Thymus (tissue), 11 donors: ENCODE results near the gene SLC35E1. TPM values are rescaled to one million over a fixed set of nuclear protein-coding genes. Genes with fewer than 3 reads are reported as not detected.

Experiments
- DNase-seq, 9 donors: peaks; one replicate each; pipeline ENCODE4 v3.0.0-alpha.2; 2013; ENCODE audit warnings: low spot score in 9 of 9, low read depth in 6 of 9, missing footprints in 1 of 9
- H3K27ac ChIP-seq, 2 donors: one replicate each; pipeline ENCODE4 v1.5.1; 2013; ENCODE audit warnings: control low read depth in 1 of 2, low read depth in 1 of 2, low read length in 1 of 2, mild to moderate bottlenecking in 1 of 2, moderate library complexity in 1 of 2
- H3K27me3 ChIP-seq, 2 donors: one replicate each; pipeline ENCODE4 v1.5.1; 2013; ENCODE audit warnings: low read length in 1 of 2; ENCODE audit not compliant: control insufficient read depth in 2 of 2, insufficient read depth in 1 of 2
- H3K36me3 ChIP-seq, 2 donors: one replicate each; pipeline ENCODE4 v1.5.1; 2013; ENCODE audit warnings: low read length in 1 of 2, mild to moderate bottlenecking in 1 of 2, moderate library complexity in 1 of 2; ENCODE audit not compliant: control insufficient read depth in 2 of 2, insufficient read depth in 2 of 2
- H3K4me1 ChIP-seq, 2 donors: one replicate each; pipeline ENCODE4 v1.5.1; 2013; ENCODE audit warnings: low read length in 2 of 2; ENCODE audit not compliant: control insufficient read depth in 2 of 2, insufficient read depth in 2 of 2
- H3K4me3 ChIP-seq, 2 donors: one replicate each; pipeline ENCODE4 v1.5.1; 2013; ENCODE audit warnings: low read length in 2 of 2, control low read depth in 1 of 2, mild to moderate bottlenecking in 1 of 2
- H3K9me3 ChIP-seq, 2 donors: one replicate each; pipeline ENCODE4 v1.5.1; 2013; ENCODE audit warnings: low read length in 1 of 2, mild to moderate bottlenecking in 1 of 2; ENCODE audit not compliant: control insufficient read depth in 2 of 2, insufficient read depth in 1 of 2
- WGBS: extraction: QIAGEN DNeasy Blood & Tissue Kit; methylation state at CpG from one replicate; pipeline ENCODE4 v1.1.7; 2013; 5-methylcytosine and 5-hydroxymethylcytosine counted together
- polyA plus RNA-seq: library from polyadenylated mRNA; stranded (reverse); fragments of 200-250 nt; gene quantifications from one replicate; pipeline ENCODE4 v1.2.3, GENCODE V29; 2013
- total RNA-seq: library from RNA; stranded (reverse); fragments of 120-200 nt; gene quantifications from one replicate; pipeline ENCODE4 v1.2.4, GENCODE V29; 2013
- donor health status: healthy.

The SLC35E1 gene
- total and polyA plus RNA-seq, 2 donors = 13.1 to 31.3 TPM

DNA sequence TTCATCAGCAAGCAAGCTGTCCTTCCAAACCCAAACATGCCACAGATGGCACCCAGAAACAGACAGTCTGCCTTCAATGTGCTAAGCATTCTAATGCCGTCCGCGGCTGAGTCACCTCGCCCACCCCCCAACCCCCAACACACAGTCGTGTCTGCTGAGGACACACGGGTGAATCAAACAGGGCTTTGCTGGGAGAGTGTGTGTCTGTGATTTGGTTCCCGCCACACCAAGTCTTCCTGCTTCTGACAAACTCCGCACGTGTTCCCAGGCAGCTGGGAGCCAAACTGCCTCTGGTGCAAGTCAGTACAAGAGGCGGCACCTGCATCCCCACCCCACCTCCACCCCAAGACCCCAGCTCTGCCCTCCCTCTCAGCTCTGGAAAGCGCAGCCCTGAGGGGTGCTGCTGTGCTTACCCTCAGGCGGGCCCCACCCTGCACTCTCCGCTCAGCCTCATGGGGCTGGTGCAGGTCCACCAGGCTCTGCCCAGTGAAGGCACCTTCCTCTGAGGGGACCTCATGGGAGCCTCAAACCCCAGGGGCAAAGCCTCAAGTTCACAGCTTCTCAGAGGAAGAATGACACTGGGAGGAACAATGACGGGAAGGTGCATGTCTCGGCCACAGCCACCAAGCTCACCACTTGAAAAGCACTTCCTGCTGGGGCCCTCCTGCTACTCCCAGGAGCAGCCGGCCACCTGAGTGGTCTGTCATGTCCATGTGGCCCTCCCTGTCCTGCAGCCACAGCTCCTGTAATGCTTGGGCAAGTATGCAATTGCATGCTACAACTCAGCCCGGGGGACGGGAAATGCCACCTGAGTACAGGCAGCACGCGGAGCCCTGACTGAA lies 15.0 kb upstream of the SLC35E1 start:
- Histone ChIP-seq H3K4me3 (peak overlapping the region; percentile 6 to 11), H3K4me1 (peaks cover 49 to 82% of the 10 kb centered on the region in 2 donors), H3K9me3 (no peaks in the 10 kb centered on the region), H3K27me3 (no peaks in the 10 kb centered on the region), H3K36me3 (peaks cover 0 to 5% of the 10 kb centered on the region in 2 donors), H3K27ac (peak overlapping the region; percentile 60 to 89)
- WGBS = 7% methylated on average over 20 of the region's 20 CpGs
- DNase-seq = peak in 6 of 9 donors; percentile 36 to 84 (median 54)

DNA sequence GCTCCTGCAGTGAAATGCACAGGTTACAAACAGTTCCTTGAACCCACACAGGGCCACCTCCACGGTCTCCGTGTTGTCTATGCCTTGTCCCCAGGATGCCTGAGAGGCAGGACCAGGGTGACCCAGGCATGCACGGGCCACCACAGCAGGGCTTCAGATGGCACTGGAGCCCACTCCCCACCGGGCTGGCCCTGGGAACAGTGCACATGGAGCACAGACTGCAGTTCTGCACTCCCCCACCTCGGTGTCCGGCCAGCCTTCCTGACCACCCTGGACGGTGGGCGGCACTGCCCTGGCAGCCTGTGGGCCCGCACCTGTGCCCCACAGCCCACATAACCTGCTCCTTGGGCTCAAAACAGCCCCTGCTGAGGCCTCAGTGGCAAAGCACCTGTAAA lies 14.3 kb upstream of the SLC35E1 start:
- peak overlapping the region; percentile 26 to 89 for H3K27ac ChIP-seq
- 82% methylated on average over 9 of the region's 9 CpGs for WGBS
- no peak overlapping the region for H3K4me3 ChIP-seq

DNA sequence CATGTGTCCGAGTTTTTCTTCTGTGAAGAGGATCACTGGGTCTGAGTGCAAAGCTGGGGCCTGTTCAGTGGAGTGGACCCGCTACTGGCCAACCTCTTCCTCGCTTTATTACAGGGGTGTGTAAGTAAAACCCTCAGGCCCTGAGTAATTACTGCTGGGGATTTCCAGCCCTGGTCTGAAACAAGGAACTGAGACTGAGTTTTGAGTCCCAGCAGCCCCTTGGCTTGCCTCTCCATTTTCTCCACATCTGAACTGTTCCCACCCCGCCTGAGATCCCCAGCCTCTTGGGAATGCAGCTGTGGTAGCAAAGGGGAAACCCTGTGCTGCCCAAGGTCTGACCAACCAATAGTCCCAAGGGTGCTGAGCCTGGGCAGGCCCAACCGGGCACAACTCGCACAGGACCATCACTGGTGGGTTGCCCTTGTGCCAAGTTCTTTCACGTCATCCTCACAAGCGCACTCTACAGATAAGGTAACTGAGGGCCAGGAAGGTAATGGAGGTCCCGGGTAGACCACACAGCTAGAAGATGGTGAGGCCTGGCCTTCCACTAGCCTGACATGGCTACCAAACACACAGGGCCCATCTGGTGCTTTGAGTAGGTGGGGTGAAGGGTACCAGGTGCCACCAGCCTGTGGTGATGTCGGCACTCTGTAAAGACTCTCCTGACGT lies 13.7 kb upstream of the SLC35E1 start:
- no peaks in the 10 kb centered on the region for H3K9me3 ChIP-seq
- WGBS = 84% methylated on average over 11 of the region's 11 CpGs
- H3K36me3 ChIP-seq = peaks cover 4 to 8% of the 10 kb centered on the region in 2 donors
- H3K4me1 ChIP-seq = peaks cover 49 to 76% of the 10 kb centered on the region in 2 donors
- H3K27ac ChIP-seq = peak overlapping the region; percentile 82 to 89
- DNase-seq = peak in 1 of 9 donors; percentile 50
- no peak overlapping the region for H3K4me3 ChIP-seq
- H3K27me3 ChIP-seq = no peaks in the 10 kb centered on the region

More for the DNA sequence above, 14.3 kb upstream of the SLC35E1 start:
- Histone ChIP-seq H3K36me3 (peaks cover 4 to 8% of the 10 kb centered on the region in 2 donors), H3K27me3 (no peaks in the 10 kb centered on the region), H3K4me1 (peaks cover 49 to 76% of the 10 kb centered on the region in 2 donors), H3K9me3 (no peaks in the 10 kb centered on the region)
- DNase-seq = no peak

DNA sequence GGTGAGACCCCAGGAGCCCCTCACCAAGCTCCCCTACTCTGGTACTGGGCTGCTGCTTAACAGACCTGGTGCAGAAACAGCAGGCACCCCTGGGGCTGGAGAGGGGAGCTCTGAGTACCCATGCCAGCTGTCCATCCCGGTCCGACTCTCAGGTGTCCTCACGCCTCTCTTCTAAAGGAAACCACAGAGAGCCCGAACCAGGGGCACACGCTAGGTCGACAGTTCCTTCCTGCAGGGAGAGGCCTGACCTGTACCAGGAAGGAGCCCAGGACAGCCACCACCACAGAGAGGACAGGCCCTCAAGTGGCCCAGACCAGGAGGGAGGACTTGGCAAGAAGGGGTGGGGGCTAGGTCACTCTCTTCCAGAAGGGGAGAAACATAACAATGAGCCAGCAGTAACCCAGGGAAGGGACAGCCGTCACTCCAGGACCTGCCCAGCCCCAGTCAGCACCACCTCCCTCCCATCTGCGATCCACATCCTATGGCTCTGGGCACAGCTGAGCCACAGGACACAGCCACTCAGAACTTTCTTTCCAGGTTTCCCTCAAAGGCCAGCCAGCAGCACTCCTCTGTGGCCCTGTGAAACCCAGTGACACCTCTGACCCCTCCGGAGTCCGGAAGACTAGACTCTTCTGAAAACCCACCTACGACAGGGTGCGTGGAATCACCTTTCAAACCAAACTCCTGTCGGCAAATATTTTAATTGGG lies 13.0 kb upstream of the SLC35E1 start:
- DNase-seq = no peak
- H3K27ac ChIP-seq = peak overlapping the region; percentile 82 to 89
- H3K36me3 ChIP-seq = peaks cover 4 to 8% of the 10 kb centered on the region in 2 donors
- H3K4me3 ChIP-seq = peak overlapping the region in 1 of 2 donors; percentile 37
- H3K9me3 ChIP-seq = no peaks in the 10 kb centered on the region
- peaks cover 49 to 76% of the 10 kb centered on the region in 2 donors for H3K4me1 ChIP-seq
- 81% methylated on average over 13 of the region's 13 CpGs for WGBS
- no peaks in the 10 kb centered on the region for H3K27me3 ChIP-seq

DNA sequence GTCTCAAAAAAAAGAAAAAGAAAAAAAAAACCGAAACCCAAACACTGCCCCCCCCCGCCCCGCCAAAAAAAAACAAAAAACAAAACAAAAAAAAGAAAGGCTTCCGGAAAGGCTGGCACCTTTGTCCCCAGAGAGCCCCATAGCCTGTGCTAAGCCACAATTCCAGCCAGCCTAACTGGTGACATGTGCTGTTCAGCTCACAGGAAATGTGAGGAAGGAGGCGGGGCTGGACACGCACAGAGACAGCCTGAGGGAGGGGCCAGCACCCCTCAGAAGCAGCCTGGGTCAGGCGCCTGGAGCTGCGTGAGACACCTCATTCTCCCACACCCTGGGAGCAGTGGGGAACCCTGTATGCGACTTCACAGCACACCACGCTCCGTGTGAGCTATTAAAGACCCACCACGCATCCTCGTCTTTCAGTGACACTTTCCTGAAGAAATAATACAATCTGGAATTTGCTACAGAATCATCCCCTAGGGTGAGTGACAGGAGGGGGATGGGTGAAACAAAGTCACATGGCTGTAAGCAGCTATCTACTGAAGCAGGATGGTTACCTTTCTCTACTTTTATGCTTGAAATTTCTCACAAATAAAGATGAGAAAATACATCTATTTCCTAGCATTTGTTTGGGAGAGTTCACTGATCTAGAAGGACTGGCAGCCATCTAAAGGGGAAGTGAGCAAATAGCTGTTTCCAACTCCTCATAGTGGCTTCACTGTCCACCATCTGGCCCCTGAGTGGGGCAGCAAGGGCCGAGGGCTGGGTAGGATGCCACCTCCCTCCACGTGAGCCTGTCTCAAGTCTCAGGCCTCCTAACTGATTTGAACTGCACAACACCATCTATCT lies 12.3 kb upstream of the SLC35E1 start:
- Histone ChIP-seq H3K4me3 (peak overlapping the region; percentile 19 to 37), H3K27me3 (no peaks in the 10 kb centered on the region), H3K36me3 (peaks cover 8% of the 10 kb centered on the region in 2 donors), H3K9me3 (no peaks in the 10 kb centered on the region), H3K4me1 (peaks cover 49 to 71% of the 10 kb centered on the region in 2 donors), H3K27ac (peak overlapping the region; percentile 82 to 89)
- WGBS = 5% methylated on average over 15 of the region's 15 CpGs
- DNase-seq = peak; percentile 67 to 92 (median 79)

DNA sequence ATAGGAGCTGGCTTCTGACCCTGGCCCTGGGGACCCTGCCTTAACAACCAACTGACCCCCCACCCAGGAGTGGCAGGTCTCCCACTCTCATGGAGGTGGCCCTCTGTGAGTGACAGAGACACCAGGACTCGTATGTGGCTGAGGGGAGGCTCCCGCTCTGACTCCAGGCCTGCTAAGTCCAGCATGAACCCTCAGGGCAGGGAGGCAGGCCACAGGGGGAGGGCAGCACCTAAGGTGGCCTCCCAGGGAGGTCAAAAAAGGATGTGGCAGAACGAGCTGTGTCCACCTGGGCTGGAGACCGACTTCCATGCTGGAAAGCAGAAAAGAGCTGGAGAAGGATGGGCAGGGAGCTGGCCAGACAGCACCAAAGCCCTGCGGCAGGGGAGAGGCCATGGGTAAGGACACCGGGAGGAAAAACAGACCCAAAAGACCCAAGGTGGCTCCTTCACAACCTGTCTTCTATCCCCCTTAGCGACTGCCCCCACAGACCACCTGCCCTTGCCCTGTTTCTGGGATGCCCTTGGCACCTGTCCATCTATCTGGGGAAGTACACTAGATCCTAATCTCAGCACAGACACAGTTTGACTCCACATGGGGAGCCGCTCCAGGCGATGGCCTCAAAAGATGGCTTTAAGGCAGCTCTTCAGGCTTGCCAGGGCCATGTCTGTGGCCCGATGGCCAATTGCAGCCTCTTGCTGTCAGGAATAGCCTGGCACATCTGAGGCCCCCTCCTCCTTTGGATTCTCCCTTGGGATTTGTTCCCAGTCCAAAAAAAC lies 10.5 kb upstream of the SLC35E1 start:
- Histone ChIP-seq H3K9me3 (no peaks in the 10 kb centered on the region), H3K4me1 (peaks cover 33 to 53% of the 10 kb centered on the region in 2 donors), H3K27me3 (no peaks in the 10 kb centered on the region), H3K36me3 (peaks cover 25% of the 10 kb centered on the region in 2 donors), H3K27ac (no peak overlapping the region), H3K4me3 (no peak overlapping the region)
- 94% methylated on average over 10 of the region's 10 CpGs for WGBS
- no peak for DNase-seq

DNA sequence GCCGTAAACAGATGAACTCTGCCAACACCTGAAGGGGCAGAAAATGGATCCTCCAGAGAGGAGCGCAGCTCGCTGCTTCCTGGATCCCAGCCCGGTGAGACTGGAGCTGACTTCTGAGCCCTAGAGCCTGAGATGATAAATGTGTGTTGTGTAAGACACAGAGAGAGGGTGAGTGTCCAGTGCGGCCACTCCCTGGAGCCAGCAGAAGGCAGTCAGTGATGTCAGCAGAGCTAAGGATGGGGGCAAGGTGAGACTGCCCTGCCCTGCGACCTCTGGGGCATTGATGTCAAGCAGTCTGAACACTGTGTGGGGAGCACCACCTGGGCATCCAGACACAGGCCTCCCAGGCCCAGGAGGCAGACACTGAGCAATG lies 9.7 kb upstream of the SLC35E1 start:
- no peak overlapping the region for H3K27ac ChIP-seq
- no peaks in the 10 kb centered on the region for H3K27me3 ChIP-seq
- H3K4me3 ChIP-seq = no peak overlapping the region
- peaks cover 31 to 32% of the 10 kb centered on the region in 2 donors for H3K36me3 ChIP-seq
- DNase-seq = no peak
- peaks cover 26 to 46% of the 10 kb centered on the region in 2 donors for H3K4me1 ChIP-seq
- H3K9me3 ChIP-seq = no peaks in the 10 kb centered on the region
- WGBS = 95% methylated on average over 6 of the region's 6 CpGs
